Lower lobe of right lung (tissue), 2 donors: ENCODE measurements around the gene LRRC28. TPM values are rescaled to one million over a fixed set of nuclear protein-coding genes. Genes with fewer than 3 reads are reported as not detected.

Source experiments
- ATAC-seq, 2 donors: fragments of 200-7000 bp; cut with Tn5 transposase; one replicate each; pipeline ENCODE4 v1.9.1; 2020 to 2022; ENCODE audit warnings: mild to moderate bottlenecking in 2 of 2, moderate library complexity in 2 of 2
- DNase-seq: peaks from one replicate; pipeline ENCODE4 v3.0.0-alpha.2; 2020
- H3K27ac ChIP-seq: fragments of 200-600 bp; one replicate; pipeline ENCODE4 v1.8.0; 2022
- H3K27me3 ChIP-seq: fragments of 200-600 bp; one replicate; pipeline ENCODE4 v1.8.0; 2022; ENCODE audit warnings: low read depth
- H3K36me3 ChIP-seq: fragments of 200-600 bp; one replicate; pipeline ENCODE4 v1.8.0; 2022; ENCODE audit warnings: mild to moderate bottlenecking
- H3K4me1 ChIP-seq: fragments of 200-600 bp; one replicate; pipeline ENCODE4 v1.8.0; 2022
- H3K4me3 ChIP-seq: fragments of 200-600 bp; one replicate; pipeline ENCODE4 v1.8.0; 2022; ENCODE audit warnings: mild to moderate bottlenecking
- H3K9me3 ChIP-seq: fragments of 200-600 bp; one replicate; pipeline ENCODE4 v1.8.0; 2022
- CTCF ChIP-seq: fragments of 200-600 bp; IDR thresholded peaks from one replicate; pipeline ENCODE4 v1.8.0; 2022; ENCODE audit warnings: antibody characterized with exemption, mild to moderate bottlenecking
- intact Hi-C: fragments of 100-400 bp; cut with DNase I; formaldehyde crosslinking; loops from one replicate; pipeline ENCODE4 v1.11.0; 2022
- total RNA-seq: library from RNA; stranded (reverse); fragmentation: NEBNext Ultra II Directional; extraction: Animal tissue kit (Norgen Biotek cat#: 25700); gene quantifications from one replicate; pipeline ENCODE4 v1.2.1, GENCODE V29; 2021
- donor health status: DM: no; HTN: yes; CAD: no; lungs with severe emphysema.

Gene LRRC28
- total RNA-seq, 1 donor from 2014 or later = 23.8 TPM

- DNase-seq (no peak), ATAC-seq (no peak)
- Histone ChIP-seq H3K4me1 (no peaks in the 10 kb centered on the region), H3K4me3 (no peak overlapping the region), H3K9me3 (no peaks in the 10 kb centered on the region), H3K27me3 (no peaks in the 10 kb centered on the region), H3K36me3 (no peaks in the 10 kb centered on the region), H3K27ac (no peak overlapping the region)
- no peak for TF ChIP-seq CTCF
- intact Hi-C loops = no loop called here
Measured at GRCh38 chr15:99282586-99282985, 31.3 kb downstream of the LRRC28 start.

GRCh38 chr15:99283717-99284116 is 32.4 kb downstream of the LRRC28 start:
- Histone ChIP-seq H3K27me3 (no peaks in the 10 kb centered on the region), H3K9me3 (no peaks in the 10 kb centered on the region), H3K4me1 (no peaks in the 10 kb centered on the region), H3K4me3 (no peak overlapping the region), H3K36me3 (no peaks in the 10 kb centered on the region), H3K27ac (no peak overlapping the region)
- TF ChIP-seq CTCF = no peak
- ATAC-seq (no peak), DNase-seq (no peak)
- intact Hi-C loops = no loop called here

GRCh38 chr15:99291643-99292042 is 40.4 kb downstream of the LRRC28 start:
- no peak for ATAC-seq

GRCh38 chr15:99295840-99296239 is 44.6 kb downstream of the LRRC28 start:
- peaks cover 6% of the 10 kb centered on the region for H3K4me1 ChIP-seq
- H3K36me3 ChIP-seq = no peaks in the 10 kb centered on the region
- ATAC-seq = no peak
- intact Hi-C loops = no loop called here
- H3K27ac ChIP-seq = no peak overlapping the region
- H3K9me3 ChIP-seq = no peaks in the 10 kb centered on the region
- no peaks in the 10 kb centered on the region for H3K27me3 ChIP-seq
- H3K4me3 ChIP-seq = no peak overlapping the region
- no peak for TF ChIP-seq CTCF
- no peak for DNase-seq

More at GRCh38 chr15:99291643-99292042, 40.4 kb downstream of the LRRC28 start:
- Histone ChIP-seq H3K27me3 (no peaks in the 10 kb centered on the region), H3K27ac (no peak overlapping the region), H3K36me3 (peaks cover 5% of the 10 kb centered on the region), H3K9me3 (no peaks in the 10 kb centered on the region), H3K4me3 (no peak overlapping the region), H3K4me1 (peaks cover 6% of the 10 kb centered on the region)
- DNase-seq = no peak
- TF ChIP-seq CTCF = no peak
- intact Hi-C loops = no loop called here

- Histone ChIP-seq H3K27me3 (no peaks in the 10 kb centered on the region), H3K27ac (no peak overlapping the region), H3K4me1 (peaks cover 6% of the 10 kb centered on the region), H3K4me3 (no peak overlapping the region), H3K36me3 (no peaks in the 10 kb centered on the region), H3K9me3 (no peaks in the 10 kb centered on the region)
- DNase-seq (no peak), ATAC-seq (no peak)
- intact Hi-C loops = no loop called here
- no peak for TF ChIP-seq CTCF
Measured at GRCh38 chr15:99296386-99296785, 45.1 kb downstream of the LRRC28 start.

- intact Hi-C loops = no loop called here
Measured at GRCh38 chr15:99303907-99304306, 52.6 kb downstream of the LRRC28 start.

More at GRCh38 chr15:99303907-99304306, 52.6 kb downstream of the LRRC28 start:
- Histone ChIP-seq H3K27me3 (no peaks in the 10 kb centered on the region), H3K36me3 (no peaks in the 10 kb centered on the region), H3K4me3 (no peak overlapping the region), H3K27ac (no peak overlapping the region), H3K4me1 (peaks cover 15% of the 10 kb centered on the region), H3K9me3 (no peaks in the 10 kb centered on the region)
- DNase-seq (no peak), ATAC-seq (no peak)
- TF ChIP-seq CTCF = no peak
